Measurements from ENCODE around the gene PDE3A.

The PDE3A gene

GRCh38 chr12:20432290-20432689, 64.0 kb downstream of the PDE3A start:
- H3K4me3 ChIP-seq (replicated peaks in 1 of 2; ENCODE audit: low read depth in 2 of 2, low read length in 2 of 2) = no peak overlapping the region
- DNase-seq (ENCODE audit: low read depth in 2 of 2) = no peak
- TF ChIP-seq CTCF (IDR thresholded peaks at IDR 0.05; ENCODE audit: low read depth, low read length) = no peak

GRCh38 chr12:20434996-20435395, 66.7 kb downstream of the PDE3A start:
- H3K4me3 ChIP-seq (replicated peaks in 1 of 2; ENCODE audit: low read depth in 2 of 2, low read length in 2 of 2) = no peak overlapping the region
- peak; percentile 53 to 83 for DNase-seq (ENCODE audit: low read depth in 2 of 2)
- no peak for TF ChIP-seq CTCF (IDR thresholded peaks at IDR 0.05; ENCODE audit: low read depth, low read length)

GRCh38 chr12:20436316-20436715, 68.0 kb downstream of the PDE3A start:
- DNase-seq (ENCODE audit: low read depth in 2 of 2) = peak; percentile 48 to 60
- no peak for TF ChIP-seq CTCF (IDR thresholded peaks at IDR 0.05; ENCODE audit: low read depth, low read length)
- no peak overlapping the region for H3K4me3 ChIP-seq (replicated peaks in 1 of 2; ENCODE audit: low read depth in 2 of 2, low read length in 2 of 2)

- no peak overlapping the region for H3K4me3 ChIP-seq (replicated peaks in 1 of 2; ENCODE audit: low read depth in 2 of 2, low read length in 2 of 2)
- DNase-seq (ENCODE audit: low read depth in 2 of 2) = peak; percentile 82 to 87
- TF ChIP-seq CTCF (IDR thresholded peaks at IDR 0.05; ENCODE audit: low read depth, low read length) = no peak
These were observed 70.0 kb downstream of the PDE3A start for GRCh38 chr12:20438299-20438779.

- peak; percentile 37 to 45 for DNase-seq (ENCODE audit: low read depth in 2 of 2)
- no peak for TF ChIP-seq CTCF (IDR thresholded peaks at IDR 0.05; ENCODE audit: low read depth, low read length)
- no peak overlapping the region for H3K4me3 ChIP-seq (replicated peaks in 1 of 2; ENCODE audit: low read depth in 2 of 2, low read length in 2 of 2)
These were observed 71.3 kb downstream of the PDE3A start for GRCh38 chr12:20439626-20440025.

- DNase-seq (ENCODE audit: low read depth in 2 of 2) = peak in 1 of 2 donors; percentile 35
- H3K4me3 ChIP-seq (replicated peaks in 1 of 2; ENCODE audit: low read depth in 2 of 2, low read length in 2 of 2) = no peak overlapping the region
- no peak for TF ChIP-seq CTCF (IDR thresholded peaks at IDR 0.05; ENCODE audit: low read depth, low read length)
These were observed 72.1 kb downstream of the PDE3A start for GRCh38 chr12:20440408-20440807.

GRCh38 chr12:20442322-20442721, 74.0 kb downstream of the PDE3A start:
- no peak for TF ChIP-seq CTCF (IDR thresholded peaks at IDR 0.05; ENCODE audit: low read depth, low read length)
- no peak for DNase-seq (ENCODE audit: low read depth in 2 of 2)
- H3K4me3 ChIP-seq (replicated peaks in 1 of 2; ENCODE audit: low read depth in 2 of 2, low read length in 2 of 2) = no peak overlapping the region

All from cardiac fibroblast (primary cell).